ENCODE measurements around the gene HAP1. TPM values are rescaled to one million over a fixed set of nuclear protein-coding genes. Genes with fewer than 3 reads are reported as not detected.

HAP1 gene
- total RNA-seq, 1 experiment from 2014 or later: 2.5 TPM

DNA sequence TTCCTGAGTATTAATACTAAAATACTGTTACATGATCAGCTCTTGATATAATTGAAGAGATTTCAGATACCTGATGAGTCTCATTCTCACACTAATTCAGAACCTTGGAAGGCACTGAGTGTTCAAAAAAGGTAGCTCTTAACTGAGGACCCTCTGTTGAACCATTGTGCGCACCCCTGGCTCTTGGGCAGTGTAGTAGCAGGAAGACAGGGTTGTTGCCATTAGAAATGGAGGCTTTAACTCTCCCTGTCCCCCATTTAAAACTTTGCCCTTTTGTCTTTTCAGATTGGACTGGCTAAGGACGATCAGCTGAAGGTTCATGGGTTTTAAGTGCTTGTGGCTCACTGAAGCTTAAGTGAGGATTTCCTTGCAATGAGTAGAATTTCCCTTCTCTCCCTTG lies 43.9 kb downstream of the HAP1 start:
- no peak overlapping the region for H2BK15ac ChIP-seq (ENCODE audit: low read depth, low read length)
- H3K9me3 ChIP-seq (ENCODE audit: control insufficient read depth, low read depth, low read length): no peaks in the 10 kb centered on the region
- H3K4me3 Mint-ChIP-seq: peak overlapping the region; percentile 89 to 96
- no peak overlapping the region for H3K4ac ChIP-seq (ENCODE audit: low read depth, low read length)
- H4K5ac ChIP-seq (ENCODE audit: insufficient read length, low read depth, low read length): no peak overlapping the region
- H3K27me3 Mint-ChIP-seq (ENCODE audit: low read depth): peaks cover 3% of the 10 kb centered on the region
- H3K79me1 ChIP-seq (ENCODE audit: insufficient read depth, low read depth, low read length, poor library complexity, severe bottlenecking): no peaks in the 10 kb centered on the region
- H2BK12ac ChIP-seq (ENCODE audit: insufficient read length, low read depth, low read length): no peak overlapping the region
- H3K9ac ChIP-seq (ENCODE audit: extremely low read depth, insufficient read length, low read length): no peak overlapping the region
- H3K56ac ChIP-seq (ENCODE audit: insufficient read length, low read depth, low read length): no peak overlapping the region
- no peak overlapping the region for H2AFZ ChIP-seq (ENCODE audit: low read length)
- TF ChIP-seq, protein P1, sequence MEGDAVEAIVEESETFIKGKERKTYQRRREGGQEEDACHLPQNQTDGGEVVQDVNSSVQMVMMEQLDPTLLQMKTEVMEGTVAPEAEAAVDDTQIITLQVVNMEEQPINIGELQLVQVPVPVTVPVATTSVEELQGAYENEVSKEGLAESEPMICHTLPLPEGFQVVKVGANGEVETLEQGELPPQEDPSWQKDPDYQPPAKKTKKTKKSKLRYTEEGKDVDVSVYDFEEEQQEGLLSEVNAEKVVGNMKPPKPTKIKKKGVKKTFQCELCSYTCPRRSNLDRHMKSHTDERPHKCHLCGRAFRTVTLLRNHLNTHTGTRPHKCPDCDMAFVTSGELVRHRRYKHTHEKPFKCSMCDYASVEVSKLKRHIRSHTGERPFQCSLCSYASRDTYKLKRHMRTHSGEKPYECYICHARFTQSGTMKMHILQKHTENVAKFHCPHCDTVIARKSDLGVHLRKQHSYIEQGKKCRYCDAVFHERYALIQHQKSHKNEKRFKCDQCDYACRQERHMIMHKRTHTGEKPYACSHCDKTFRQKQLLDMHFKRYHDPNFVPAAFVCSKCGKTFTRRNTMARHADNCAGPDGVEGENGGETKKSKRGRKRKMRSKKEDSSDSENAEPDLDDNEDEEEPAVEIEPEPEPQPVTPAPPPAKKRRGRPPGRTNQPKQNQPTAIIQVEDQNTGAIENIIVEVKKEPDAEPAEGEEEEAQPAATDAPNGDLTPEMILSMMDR (conservative IDR thresholded peaks at IDR 0.05): no peak
- H3K36me3 Mint-ChIP-seq (ENCODE audit: insufficient read depth in 1 of 3, low read depth in 3 of 3): peaks cover 31 to 53% (median 37%) of the 10 kb centered on the region in 3 experiments
- H2BK120ac ChIP-seq (ENCODE audit: low read depth, low read length, poor library complexity, severe bottlenecking): no peak overlapping the region
- peak overlapping the region; percentile 99 for H3K4me2 ChIP-seq (ENCODE audit: insufficient read depth, insufficient read length, low read length)
- peaks cover 4 to 24% of the 10 kb centered on the region in 2 experiments for H3K4me1 Mint-ChIP-seq
- peak overlapping the region in 1 of 3 experiments; percentile 99; a peak in 2 of 7 replicates for H3K27ac Mint-ChIP-seq
- no peak for DNase-seq
- H2BK5ac ChIP-seq (ENCODE audit: insufficient read length, low read length): no peak overlapping the region
- H3K27ac ChIP-seq (ENCODE audit: insufficient read length, low read depth, low read length): peak overlapping the region; percentile 69
- H4K20me1 ChIP-seq (ENCODE audit: control insufficient read depth, insufficient read depth, insufficient read length): no peaks in the 10 kb centered on the region
- peaks cover 0 to 7% of the 10 kb centered on the region in 2 experiments; a peak in 2 of 5 replicates for H3K9me3 Mint-ChIP-seq
- no peak overlapping the region for H3K23ac ChIP-seq (ENCODE audit: insufficient read length, low read depth, low read length)
- H3K14ac ChIP-seq (ENCODE audit: insufficient read depth, low read length): no peak overlapping the region
- no peaks in the 10 kb centered on the region for H3K27me3 ChIP-seq (ENCODE audit: insufficient read depth, low read length)
- H3K23me2 ChIP-seq (ENCODE audit: insufficient read length, low read depth, low read length, poor library complexity, severe bottlenecking): peaks cover 2% of the 10 kb centered on the region
- no peak overlapping the region for H2AK5ac ChIP-seq (ENCODE audit: insufficient read length, low read length)
- peaks cover 6% of the 10 kb centered on the region; the same call in 1 of the 2 replicates for H3K79me2 ChIP-seq (ENCODE audit: insufficient read depth, low read length)
- H3T11ph ChIP-seq (ENCODE audit: low read length): no peak overlapping the region
- no peak overlapping the region for H4K91ac ChIP-seq (ENCODE audit: insufficient read length, low read depth, low read length)
- peaks cover 3% of the 10 kb centered on the region; the same call in 1 of the 2 replicates for H3K4me1 ChIP-seq (ENCODE audit: insufficient read depth, low read length)
- H3K18ac ChIP-seq (ENCODE audit: insufficient read length, low read depth, low read length): no peak overlapping the region
- WGBS (ENCODE audit: extremely low coverage, insufficient read length, low lambda C conversion rate): no CpG with 5 or more reads among the region's 2 CpGs
- no peak overlapping the region for H2BK20ac ChIP-seq (ENCODE audit: low read depth, low read length, poor library complexity, severe bottlenecking)
- H4K8ac ChIP-seq (replicated peaks; ENCODE audit: insufficient read length, low read depth, low read length): no peak overlapping the region
